Tibial nerve (tissue), 4 donors: ENCODE measurements around the gene DDX27. TPM values are rescaled to one million over a fixed set of nuclear protein-coding genes. Genes with fewer than 3 reads are reported as not detected.
"Not testable (repeated sequence)": the region's sequence is repeated elsewhere in the genome, so short reads cannot be mapped to it uniquely, and the experiment has no call there.

Source experiments
- DNase-seq, 2 donors: peaks; one replicate each; pipeline ENCODE4 v3.0.0-alpha.2; 2019; ENCODE audit warnings: low spot score in 2 of 2
- H3K27ac ChIP-seq, 4 donors: fragments of 200-600 bp; sonication (generic) in 3 of 4; one replicate each; pipeline ENCODE4 v1.5.1; 2017 to 2019; ENCODE audit warnings: mild to moderate bottlenecking in 1 of 4
- H3K27me3 ChIP-seq, 2 donors: fragments of 200-600 bp; sonication (generic) in 1 of 2; one replicate each; pipeline versions ENCODE4 v1.5.1 to v1.6.0; 2017 to 2019
- H3K36me3 ChIP-seq, 3 donors: fragments of 200-600 bp; sonication (generic); one replicate each; pipeline ENCODE4 v1.5.1; 2018 to 2019
- H3K4me1 ChIP-seq, 4 donors: fragments of 200-600 bp; sonication (generic) in 3 of 4; one replicate each; pipeline ENCODE4 v1.5.1; 2017 to 2019
- H3K4me3 ChIP-seq, 4 donors: fragments of 200-600 bp; sonication (generic) in 3 of 4; one replicate each; pipeline ENCODE4 v1.5.1; 2017 to 2019; ENCODE audit warnings: mild to moderate bottlenecking in 1 of 4, moderate library complexity in 1 of 4
- H3K9me3 ChIP-seq, 4 donors: fragments of 200-600 bp; sonication (generic) in 3 of 4; one replicate each; pipeline ENCODE4 v1.5.1; 2017 to 2019
- CTCF ChIP-seq, 5 experiments: fragments of 200-600 bp in 3 of 5; fragments of 450-650 bp in 2 of 5; sonication (generic) in 3 of 5; IDR thresholded peaks; one replicate each; pipeline ENCODE4 v1.5.1; 2016 to 2019; ENCODE audit warnings: antibody characterized with exemption in 5 of 5, mild to moderate bottlenecking in 3 of 5, moderate library complexity in 2 of 5
- EP300 ChIP-seq, 2 donors: sonication (generic); formaldehyde crosslinking; IDR thresholded peaks; one replicate each; pipeline ENCODE4 v1.6.1; 2017; ENCODE audit warnings: antibody characterized with exemption in 2 of 2, mild to moderate bottlenecking in 1 of 2
- POLR2A ChIP-seq, 2 donors: fragments of 450-650 bp; IDR thresholded peaks; one replicate each; pipeline ENCODE4 v1.6.1; 2017; ENCODE audit warnings: antibody characterized with exemption in 2 of 2, mild to moderate bottlenecking in 2 of 2, moderate library complexity in 2 of 2
- WGBS, 2 donors: methylation state at CpG; one replicate each; pipeline ENCODE4 v1.1.5; 2018; 5-methylcytosine and 5-hydroxymethylcytosine counted together
- total RNA-seq, 4 donors: library from RNA; depleted of rRNA; stranded (reverse); fragments of >200 nt; gene quantifications; one replicate each; pipeline ENCODE4 v1.1.0, GENCODE V29; 2016

DDX27 gene
- total RNA-seq, 4 donors from 2014 or later, result 24.5 to 33.4 (median 28.3) TPM

GRCh38 chr20:49216991-49217578, 2.1 kb upstream of the DDX27 start:
- peaks cover 0 to 15% (median 9%) of the 10 kb centered on the region in 4 donors for H3K4me1 ChIP-seq
- peak overlapping the region in 1 of 4 donors; percentile 53 for H3K27ac ChIP-seq
- no peaks in the 10 kb centered on the region for H3K27me3 ChIP-seq
- peaks cover 0 to 11% (median 8%) of the 10 kb centered on the region in 3 donors for H3K36me3 ChIP-seq
- no peaks in the 10 kb centered on the region for H3K9me3 ChIP-seq
- H3K4me3 ChIP-seq, result peak overlapping the region in 1 of 4 donors; percentile 20
- TF ChIP-seq CTCF (IDR thresholded peaks at IDR 0.05) (peak; percentile 77 to 92 (median 90)), EP300 (IDR thresholded peaks at IDR 0.05) (no peak), POLR2A (IDR thresholded peaks at IDR 0.05) (no peak)
- 16 to 17% methylated on average over 11 of the region's 11 CpGs for WGBS, 2 donors
- peak; percentile 95 to 100 for DNase-seq

- peaks cover 0 to 15% (median 9%) of the 10 kb centered on the region in 4 donors for H3K4me1 ChIP-seq
- H3K27ac ChIP-seq, result peak overlapping the region; percentile 65 to 94 (median 88)
- H3K36me3 ChIP-seq, result peaks cover 0 to 28% (median 21%) of the 10 kb centered on the region in 3 donors
- H3K9me3 ChIP-seq, H3K27me3 ChIP-seq, DNase-seq: not testable (repeated sequence)
- peak overlapping the region in 2 of 4 donors; percentile 81 to 83 for H3K4me3 ChIP-seq
- WGBS, 2 donors, result 57% methylated on average over 13 of the region's 13 CpGs
Measured at GRCh38 chr20:49218739-49219090, 501 bp upstream of the DDX27 start.

GRCh38 chr20:49219924-49220831, 962 bp downstream of the DDX27 start:
- peaks cover 0 to 15% (median 9%) of the 10 kb centered on the region in 4 donors for H3K4me1 ChIP-seq
- peaks cover 0 to 42% (median 32%) of the 10 kb centered on the region in 3 donors for H3K36me3 ChIP-seq
- no peak for DNase-seq
- 70 to 75% methylated on average over 28 of the region's 28 CpGs for WGBS, 2 donors
- peak overlapping the region; percentile 64 to 83 (median 78) for H3K4me3 ChIP-seq
- no peaks in the 10 kb centered on the region for H3K9me3 ChIP-seq
- TF ChIP-seq POLR2A (IDR thresholded peaks at IDR 0.05) (no peak), CTCF (IDR thresholded peaks at IDR 0.05) (no peak)
- no peaks in the 10 kb centered on the region for H3K27me3 ChIP-seq
- peak overlapping the region; percentile 76 to 94 (median 88) for H3K27ac ChIP-seq

GRCh38 chr20:49225896-49226295, 6.7 kb downstream of the DDX27 start:
- no peak for DNase-seq
- H3K4me3 ChIP-seq, result no peak overlapping the region
- peaks cover 0 to 97% (median 47%) of the 10 kb centered on the region in 3 donors for H3K36me3 ChIP-seq
- no peaks in the 10 kb centered on the region for H3K9me3 ChIP-seq
- H3K27ac ChIP-seq, result no peak overlapping the region
- no peak for TF ChIP-seq EP300 (IDR thresholded peaks at IDR 0.05)
- no peak for TF ChIP-seq CTCF (IDR thresholded peaks at IDR 0.05)
- no peak for TF ChIP-seq POLR2A (IDR thresholded peaks at IDR 0.05)
- WGBS, 2 donors, result 91 to 94% methylated on average over 7 of the region's 7 CpGs
- H3K4me1 ChIP-seq, result peaks cover 0 to under 1% (median 0%) of the 10 kb centered on the region in 4 donors
- H3K27me3 ChIP-seq, result no peaks in the 10 kb centered on the region

GRCh38 chr20:49228676-49229075, 9.5 kb downstream of the DDX27 start:
- no peak for DNase-seq
- no peaks in the 10 kb centered on the region for H3K4me1 ChIP-seq
- H3K9me3 ChIP-seq, result no peaks in the 10 kb centered on the region
- peaks cover 5 to 95% (median 27%) of the 10 kb centered on the region in 3 donors for H3K36me3 ChIP-seq
- no peak overlapping the region for H3K4me3 ChIP-seq
- TF ChIP-seq POLR2A (IDR thresholded peaks at IDR 0.05), result no peak
- no peak overlapping the region for H3K27ac ChIP-seq
- no peaks in the 10 kb centered on the region for H3K27me3 ChIP-seq
- 92 to 96% methylated on average over 9 of the region's 9 CpGs for WGBS, 2 donors

GRCh38 chr20:49229381-49229780, 10.2 kb downstream of the DDX27 start:
- TF ChIP-seq CTCF (IDR thresholded peaks at IDR 0.05) (no peak), EP300 (IDR thresholded peaks at IDR 0.05) (no peak), POLR2A (IDR thresholded peaks at IDR 0.05) (no peak)
- H3K4me3 ChIP-seq, result no peak overlapping the region
- WGBS, 2 donors, result 92 to 93% methylated on average over 2 of the region's 2 CpGs

More at GRCh38 chr20:49229381-49229780, 10.2 kb downstream of the DDX27 start:
- Histone ChIP-seq H3K9me3 (no peaks in the 10 kb centered on the region), H3K27me3 (no peaks in the 10 kb centered on the region), H3K27ac (no peak overlapping the region), H3K36me3 (peaks cover 5 to 95% (median 27%) of the 10 kb centered on the region in 3 donors), H3K4me1 (no peaks in the 10 kb centered on the region)
- no peak for DNase-seq
